AG10803 (cell line): ENCODE data around the gene NGB.

Experiments used
- DNase-seq: peaks from one replicate; pipeline ENCODE4 v3.0.0; 2010; ENCODE audit warnings: low read depth
- H3K4me3 ChIP-seq: 2 replicates; pipeline ENCODE4 v1.5.1; 2011; ENCODE audit warnings: mild to moderate bottlenecking, low read length, control low read depth
- CTCF ChIP-seq: conservative IDR thresholded peaks from 2 replicates; pipeline ENCODE4 v1.5.1; 2011; ENCODE audit warnings: mild to moderate bottlenecking, low read length, control low read depth, inconsistent platforms

NGB gene

GRCh38 chr14:77314539-77315457 lies 43.8 kb upstream of the NGB start:
- DNase-seq, result no peak
- H3K4me3 ChIP-seq, result no peak overlapping the region
- TF ChIP-seq CTCF, result no peak

GRCh38 chr14:77314043-77314442 lies 43.0 kb upstream of the NGB start:
- H3K4me3 ChIP-seq, result no peak overlapping the region
- DNase-seq, result peak; percentile 97
- TF ChIP-seq CTCF, result peak; percentile 17; the same call in 1 of the 2 replicates

- DNase-seq, result no peak
- TF ChIP-seq CTCF, result no peak
- no peak overlapping the region for H3K4me3 ChIP-seq
Observed at GRCh38 chr14:77313371-77313770, 42.4 kb upstream of the NGB start.

- no peak for TF ChIP-seq CTCF
- no peak overlapping the region for H3K4me3 ChIP-seq
- peak; percentile 54 for DNase-seq
Observed at GRCh38 chr14:77311217-77311616, 40.2 kb upstream of the NGB start.

- peak; percentile 73 for DNase-seq
- no peak for TF ChIP-seq CTCF
- no peak overlapping the region for H3K4me3 ChIP-seq
Observed at GRCh38 chr14:77310026-77310425, 39.0 kb upstream of the NGB start.

GRCh38 chr14:77309131-77309530 lies 38.1 kb upstream of the NGB start:
- no peak for TF ChIP-seq CTCF
- no peak overlapping the region for H3K4me3 ChIP-seq
- DNase-seq, result no peak

- H3K4me3 ChIP-seq, result no peak overlapping the region
- no peak for TF ChIP-seq CTCF
- DNase-seq, result peak; percentile 68
Observed at GRCh38 chr14:77306851-77307496, 36.0 kb upstream of the NGB start.
